ENCODE measurements around the gene PLOD1.
A peak's percentile ranks its signal among the peaks of the same experiment; 100 is the strongest.

PLOD1 gene

GRCh38 chr1:11970441-11971185 lies 36.1 kb downstream of the PLOD1 start:
- Histone ChIP-seq H3K9me3 (ENCODE audit: control insufficient read depth, low read length) (no peaks in the 10 kb centered on the region), H3K4me3 (ENCODE audit: low read length) (no peak overlapping the region), H3K27me3 (ENCODE audit: control insufficient read depth, insufficient read depth, low read length) (no peaks in the 10 kb centered on the region), H3K36me3 (ENCODE audit: control insufficient read depth, insufficient read depth, low read length) (no peaks in the 10 kb centered on the region), H3K4me1 (ENCODE audit: control insufficient read depth, insufficient read depth, low read length) (peaks cover 4% of the 10 kb centered on the region), H3K9ac (ENCODE audit: low read length) (no peak overlapping the region)

DNA sequence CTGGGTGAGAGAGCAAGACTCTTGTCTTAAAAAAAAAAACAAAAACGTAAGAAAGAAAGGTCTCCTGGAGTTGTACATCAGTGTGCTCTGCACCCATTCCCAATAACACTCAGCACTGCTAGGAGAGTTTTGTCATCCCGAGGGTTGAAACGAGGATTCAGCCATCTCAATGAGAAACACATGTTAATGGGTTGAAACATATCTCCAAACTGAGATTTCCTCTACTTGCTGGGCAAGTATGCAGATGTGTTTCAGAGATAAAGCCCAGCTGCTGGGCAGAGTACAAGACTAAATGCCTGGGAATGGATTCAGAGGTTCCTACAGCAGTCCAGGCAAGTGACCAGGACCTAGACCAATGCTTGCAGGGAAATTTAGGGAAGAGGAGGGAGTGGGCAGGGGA lies 43.1 kb downstream of the PLOD1 start:
- Histone ChIP-seq H3K4me3 (ENCODE audit: low read length) (no peak overlapping the region), H3K9ac (ENCODE audit: low read length) (no peak overlapping the region), H3K4me1 (ENCODE audit: control insufficient read depth, insufficient read depth, low read length) (peaks cover 16% of the 10 kb centered on the region), H3K36me3 (ENCODE audit: control insufficient read depth, insufficient read depth, low read length) (no peaks in the 10 kb centered on the region), H3K9me3 (ENCODE audit: control insufficient read depth, low read length) (no peaks in the 10 kb centered on the region), H3K27me3 (ENCODE audit: control insufficient read depth, insufficient read depth, low read length) (no peaks in the 10 kb centered on the region)

- Histone ChIP-seq H3K9me3 (ENCODE audit: control insufficient read depth, low read length) (no peaks in the 10 kb centered on the region), H3K4me3 (ENCODE audit: low read length) (no peak overlapping the region), H3K4me1 (ENCODE audit: control insufficient read depth, insufficient read depth, low read length) (peaks cover 23% of the 10 kb centered on the region), H3K27me3 (ENCODE audit: control insufficient read depth, insufficient read depth, low read length) (no peaks in the 10 kb centered on the region), H3K9ac (ENCODE audit: low read length) (no peak overlapping the region), H3K36me3 (ENCODE audit: control insufficient read depth, insufficient read depth, low read length) (no peaks in the 10 kb centered on the region)
Observed at GRCh38 chr1:11978301-11978700, 43.8 kb downstream of the PLOD1 start.

DNA sequence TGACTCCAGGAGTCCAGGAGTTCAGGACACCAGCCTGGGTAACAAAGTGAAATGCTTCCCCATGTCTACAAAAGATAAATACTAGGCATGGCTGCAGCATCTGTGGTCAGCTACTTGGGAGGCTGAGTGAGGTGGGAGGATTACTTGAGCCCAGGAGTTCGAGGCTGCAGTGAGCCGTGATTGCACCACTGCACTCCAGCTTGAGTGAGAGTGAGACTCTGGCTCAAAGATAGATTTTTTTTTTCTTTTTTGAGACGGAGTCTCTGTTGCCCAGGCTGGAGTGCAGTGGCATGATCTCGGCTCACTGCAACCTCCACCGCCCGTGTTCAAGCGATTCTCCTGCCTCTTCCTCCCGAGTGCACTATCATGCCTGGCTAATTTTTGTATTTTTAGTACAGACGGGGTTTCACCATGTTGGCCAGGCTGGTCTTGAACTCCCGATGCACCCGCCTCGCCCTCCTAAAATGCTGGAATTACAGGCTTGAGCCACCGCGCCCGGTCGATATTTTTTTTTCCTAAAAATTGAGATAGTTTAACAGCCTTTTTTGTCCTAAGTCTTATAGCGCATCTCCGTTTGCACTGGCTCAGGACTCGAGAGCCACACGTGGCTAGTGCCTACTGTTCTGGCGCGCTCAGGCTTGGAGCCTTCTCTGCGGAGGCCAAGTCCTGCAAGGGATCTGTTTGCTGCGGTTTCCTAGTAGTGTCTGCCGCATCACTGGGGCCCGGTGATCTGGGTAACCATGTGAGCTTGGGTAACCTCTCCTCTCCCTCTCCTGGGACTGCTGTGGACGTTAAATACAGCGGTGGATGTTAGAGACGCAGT lies 44.7 kb downstream of the PLOD1 start:
- no peaks in the 10 kb centered on the region for H3K27me3 ChIP-seq (ENCODE audit: control insufficient read depth, insufficient read depth, low read length)
- peaks cover 31% of the 10 kb centered on the region for H3K4me1 ChIP-seq (ENCODE audit: control insufficient read depth, insufficient read depth, low read length)
- H3K4me3 ChIP-seq (ENCODE audit: low read length), result no peak overlapping the region
- H3K9ac ChIP-seq (ENCODE audit: low read length), result peak overlapping the region; percentile 94
- H3K36me3 ChIP-seq (ENCODE audit: control insufficient read depth, insufficient read depth, low read length), result no peaks in the 10 kb centered on the region
- H3K9me3 ChIP-seq (ENCODE audit: control insufficient read depth, low read length), result no peaks in the 10 kb centered on the region

GRCh38 chr1:11979851-11980675 lies 45.5 kb downstream of the PLOD1 start, which contains the start of gene MFN2:
MFN2 (plus strand) TSS chr1:11980444; CDS start chr1:11989169, 8,725 bp downstream.
- Histone ChIP-seq H3K9me3 (ENCODE audit: control insufficient read depth, low read length) (no peaks in the 10 kb centered on the region), H3K9ac (ENCODE audit: low read length) (peak within 1 kb of the TSS; percentile 94), H3K27me3 (ENCODE audit: control insufficient read depth, insufficient read depth, low read length) (no peaks in the 10 kb centered on the region), H3K36me3 (ENCODE audit: control insufficient read depth, insufficient read depth, low read length) (no peaks in the 10 kb centered on the region), H3K4me3 (ENCODE audit: low read length) (peak within 1 kb of the TSS; percentile 62), H3K4me1 (ENCODE audit: control insufficient read depth, insufficient read depth, low read length) (peaks cover 40% of the 10 kb centered on the region)

DNA sequence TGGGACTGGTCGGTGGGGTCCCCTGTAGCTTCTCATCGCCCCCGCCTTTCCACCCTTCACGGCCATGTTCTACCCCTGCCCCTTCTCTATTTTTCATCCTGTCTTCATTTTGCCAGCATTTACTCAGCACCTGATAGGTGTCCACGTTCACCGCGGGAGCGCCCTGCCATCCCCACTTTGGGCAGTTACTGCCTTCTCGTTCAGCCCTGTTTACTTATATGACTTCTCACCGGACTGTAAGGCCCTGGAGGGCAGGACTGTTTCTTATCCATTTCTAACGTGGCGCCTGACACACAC lies 46.1 kb downstream of the PLOD1 start:
- Histone ChIP-seq H3K36me3 (ENCODE audit: control insufficient read depth, insufficient read depth, low read length) (no peaks in the 10 kb centered on the region), H3K27me3 (ENCODE audit: control insufficient read depth, insufficient read depth, low read length) (no peaks in the 10 kb centered on the region), H3K9ac (ENCODE audit: low read length) (peak overlapping the region; percentile 94), H3K4me1 (ENCODE audit: control insufficient read depth, insufficient read depth, low read length) (peaks cover 41% of the 10 kb centered on the region), H3K9me3 (ENCODE audit: control insufficient read depth, low read length) (no peaks in the 10 kb centered on the region), H3K4me3 (ENCODE audit: low read length) (peak overlapping the region; percentile 62)

- Histone ChIP-seq H3K4me3 (ENCODE audit: low read length) (no peak overlapping the region), H3K27me3 (ENCODE audit: control insufficient read depth, insufficient read depth, low read length) (no peaks in the 10 kb centered on the region), H3K9me3 (ENCODE audit: control insufficient read depth, low read length) (no peaks in the 10 kb centered on the region), H3K4me1 (ENCODE audit: control insufficient read depth, insufficient read depth, low read length) (peaks cover 41% of the 10 kb centered on the region), H3K36me3 (ENCODE audit: control insufficient read depth, insufficient read depth, low read length) (no peaks in the 10 kb centered on the region), H3K9ac (ENCODE audit: low read length) (no peak overlapping the region)
Observed at GRCh38 chr1:11981378-11982009, 47.0 kb downstream of the PLOD1 start.

DNA sequence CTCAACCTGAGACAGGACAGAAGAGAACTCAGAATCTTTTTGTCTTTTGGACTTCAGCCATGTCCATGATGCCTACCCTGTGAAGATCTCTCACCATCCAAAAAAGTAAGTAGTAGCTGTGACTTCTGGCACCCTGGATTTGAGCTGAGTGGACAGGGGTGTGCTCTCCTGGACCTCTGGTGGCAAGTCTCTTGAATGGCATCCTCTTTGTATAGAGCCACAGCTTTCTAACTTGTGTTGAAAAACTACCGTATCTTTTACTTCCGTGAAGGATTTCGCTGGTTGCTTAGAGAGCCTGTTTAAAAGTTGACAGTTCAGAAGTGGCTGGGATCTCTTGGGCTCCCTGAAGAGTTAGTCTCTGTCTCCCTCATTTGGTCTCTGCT lies 47.5 kb downstream of the PLOD1 start:
- H3K9ac ChIP-seq (ENCODE audit: low read length), result no peak overlapping the region
- no peaks in the 10 kb centered on the region for H3K9me3 ChIP-seq (ENCODE audit: control insufficient read depth, low read length)
- H3K4me1 ChIP-seq (ENCODE audit: control insufficient read depth, insufficient read depth, low read length), result peaks cover 41% of the 10 kb centered on the region
- H3K36me3 ChIP-seq (ENCODE audit: control insufficient read depth, insufficient read depth, low read length), result no peaks in the 10 kb centered on the region
- H3K4me3 ChIP-seq (ENCODE audit: low read length), result no peak overlapping the region
- H3K27me3 ChIP-seq (ENCODE audit: control insufficient read depth, insufficient read depth, low read length), result no peaks in the 10 kb centered on the region

DNA sequence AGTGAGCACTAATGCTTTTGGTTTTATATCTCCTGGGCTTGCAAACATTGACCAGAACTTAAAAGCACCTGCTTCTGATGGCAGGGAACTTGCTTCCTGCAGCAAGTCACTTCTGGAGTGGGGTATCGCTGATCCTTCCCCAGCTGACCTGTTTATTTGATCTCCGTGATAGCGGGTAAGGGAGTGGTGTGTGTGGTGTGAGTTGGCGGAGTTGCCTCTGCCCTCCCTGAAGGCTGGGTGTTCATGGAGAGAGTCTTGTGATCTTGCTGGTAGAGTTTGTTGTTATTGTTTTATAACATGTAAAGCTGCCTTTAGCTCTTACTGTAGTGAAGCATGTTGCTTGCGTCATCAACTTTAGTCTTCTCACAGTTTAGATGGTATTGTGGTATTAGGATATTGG lies 49.6 kb downstream of the PLOD1 start:
- H3K4me3 ChIP-seq (ENCODE audit: low read length), result no peak overlapping the region
- H3K9ac ChIP-seq (ENCODE audit: low read length), result no peak overlapping the region
- no peaks in the 10 kb centered on the region for H3K27me3 ChIP-seq (ENCODE audit: control insufficient read depth, insufficient read depth, low read length)
- no peaks in the 10 kb centered on the region for H3K9me3 ChIP-seq (ENCODE audit: control insufficient read depth, low read length)
- peaks cover 41% of the 10 kb centered on the region for H3K4me1 ChIP-seq (ENCODE audit: control insufficient read depth, insufficient read depth, low read length)
- H3K36me3 ChIP-seq (ENCODE audit: control insufficient read depth, insufficient read depth, low read length), result no peaks in the 10 kb centered on the region

- Histone ChIP-seq H3K9me3 (ENCODE audit: control insufficient read depth, low read length) (no peaks in the 10 kb centered on the region), H3K27me3 (ENCODE audit: control insufficient read depth, insufficient read depth, low read length) (no peaks in the 10 kb centered on the region), H3K4me1 (ENCODE audit: control insufficient read depth, insufficient read depth, low read length) (peaks cover 41% of the 10 kb centered on the region), H3K36me3 (ENCODE audit: control insufficient read depth, insufficient read depth, low read length) (peaks cover 1% of the 10 kb centered on the region), H3K9ac (ENCODE audit: low read length) (no peak overlapping the region), H3K4me3 (ENCODE audit: low read length) (no peak overlapping the region)
Observed at GRCh38 chr1:11984576-11984975, 50.1 kb downstream of the PLOD1 start.

DNA sequence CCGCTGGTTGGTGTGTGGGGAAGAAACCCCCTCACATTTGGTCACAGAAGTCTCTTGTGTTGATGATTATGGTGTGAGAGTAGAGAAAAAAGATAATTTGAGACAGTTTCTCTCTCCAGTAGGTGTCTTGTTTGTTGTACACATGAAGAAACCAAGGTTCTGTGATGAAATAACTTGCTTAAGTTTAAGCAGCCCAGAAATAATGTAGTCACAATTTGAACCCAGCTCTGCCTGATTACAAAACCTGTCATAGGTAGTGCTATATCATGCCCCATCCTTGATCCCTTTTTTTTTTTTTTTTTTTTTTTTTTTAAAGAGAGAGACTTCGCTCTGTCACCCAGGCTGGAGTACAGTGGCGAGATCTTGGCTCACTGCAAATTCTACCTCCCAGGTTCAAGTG lies 50.7 kb downstream of the PLOD1 start:
- no peak overlapping the region for H3K9ac ChIP-seq (ENCODE audit: low read length)
- no peak overlapping the region for H3K4me3 ChIP-seq (ENCODE audit: low read length)
- no peaks in the 10 kb centered on the region for H3K27me3 ChIP-seq (ENCODE audit: control insufficient read depth, insufficient read depth, low read length)
- H3K9me3 ChIP-seq (ENCODE audit: control insufficient read depth, low read length), result no peaks in the 10 kb centered on the region
- H3K36me3 ChIP-seq (ENCODE audit: control insufficient read depth, insufficient read depth, low read length), result peaks cover 7% of the 10 kb centered on the region
- H3K4me1 ChIP-seq (ENCODE audit: control insufficient read depth, insufficient read depth, low read length), result peaks cover 41% of the 10 kb centered on the region
